Neural cell (in vitro differentiated cells): Measurements from ENCODE around the gene INA. TPM values are rescaled to one million over a fixed set of nuclear protein-coding genes. Genes with fewer than 3 reads are reported as not detected.

Source experiments
- H2AFZ ChIP-seq: fragments of 200-600, 300-800 bp; sonication (generic), shearing (Covaris generic); 2 replicates; pipeline ENCODE4 v1.6.0; 2014; ENCODE audit warnings: low read depth, mild to moderate bottlenecking, antibody characterized with exemption, low read length, moderate library complexity
- H3F3A ChIP-seq: fragments of 200-600 bp; shearing (Covaris generic); 2 replicates; pipeline ENCODE4 v1.6.1; 2016; ENCODE audit warnings: mild to moderate bottlenecking, moderate library complexity, mixed read lengths, antibody characterized with exemption, low read length; ENCODE audit not compliant: insufficient read depth, poor library complexity, severe bottlenecking
- H3K27ac ChIP-seq: fragments of 200-600, 300-800 bp; sonication (generic), shearing (Covaris generic); 2 replicates; pipeline ENCODE4 v1.5.1; 2014; ENCODE audit warnings: mild to moderate bottlenecking, low read length, moderate library complexity
- H3K27me3 ChIP-seq: fragments of 300-800, 200-600 bp; sonication (generic), shearing (Covaris generic); 2 replicates; pipeline ENCODE4 v1.6.0; 2014; ENCODE audit warnings: mild to moderate bottlenecking, low read depth, low read length, moderate library complexity; ENCODE audit not compliant: insufficient read depth
- H3K36me3 ChIP-seq: fragments of 300-800, 200-600 bp; sonication (generic), shearing (Covaris generic); 2 replicates; pipeline ENCODE4 v1.5.1; 2014; ENCODE audit warnings: mild to moderate bottlenecking, antibody characterized with exemption, low read length, moderate library complexity; ENCODE audit not compliant: insufficient read depth
- H3K4me2 ChIP-seq: fragments of 300-800, 200-600 bp; sonication (generic), shearing (Covaris generic); 2 replicates; pipeline ENCODE4 v1.6.0; 2014; ENCODE audit warnings: mild to moderate bottlenecking, low read length
- H3K4me3 ChIP-seq: fragments of 300-800, 200-600 bp; sonication (generic), shearing (Covaris generic); 2 replicates; pipeline ENCODE4 v1.5.1; 2014; ENCODE audit warnings: mild to moderate bottlenecking, low read length, moderate library complexity
- H3K79me2 ChIP-seq: fragments of 200-600 bp; shearing (Covaris generic); replicated peaks from 2 replicates; pipeline ENCODE4 v1.6.0; 2014; ENCODE audit warnings: mild to moderate bottlenecking, low read length, moderate library complexity; ENCODE audit not compliant: insufficient read depth
- H3K9ac ChIP-seq: fragments of 300-800, 200-600 bp; sonication (generic), shearing (Covaris generic); 2 replicates; pipeline ENCODE4 v1.6.1; 2016; ENCODE audit warnings: mild to moderate bottlenecking, low read length, mixed read lengths
- H3K9me2 ChIP-seq: fragments of 200-600 bp; shearing (Covaris generic); 2 replicates; pipeline ENCODE4 v1.6.1; 2016; ENCODE audit warnings: mild to moderate bottlenecking, low read length, mixed read lengths; ENCODE audit not compliant: insufficient read depth
- H3K9me3 ChIP-seq: fragments of 200-600, 300-800 bp; sonication (generic), shearing (Covaris generic); 2 replicates; pipeline ENCODE4 v1.6.1; 2016; ENCODE audit warnings: mild to moderate bottlenecking, mixed run types, low read length, moderate library complexity, mixed read lengths
- H4K20me1 ChIP-seq: fragments of 200-600 bp; shearing (Covaris generic); 2 replicates; pipeline ENCODE4 v1.6.1; 2016; ENCODE audit warnings: mild to moderate bottlenecking, mixed run types; ENCODE audit not compliant: insufficient read depth
- EP300 ChIP-seq: fragments of 450-650 bp; conservative IDR thresholded peaks from 2 replicates; pipeline ENCODE4 v1.6.1; 2014; ENCODE audit warnings: antibody characterized with exemption, mild to moderate bottlenecking, moderate library complexity; ENCODE audit not compliant: poor library complexity, severe bottlenecking
- EZH2 ChIP-seq: fragments of 200-600, 300-800 bp; shearing (Covaris generic), sonication (generic); IDR thresholded peaks from 2 replicates; pipeline ENCODE4 v1.6.1; 2014; ENCODE audit warnings: antibody characterized with exemption, low read length, borderline replicate concordance, mild to moderate bottlenecking; ENCODE audit not compliant: insufficient read depth, poor library complexity, severe bottlenecking
- MXI1 ChIP-seq: fragments of 450-650 bp; conservative IDR thresholded peaks from 2 replicates; pipeline ENCODE4 v1.6.1; 2014; ENCODE audit warnings: antibody characterized with exemption, mild to moderate bottlenecking; ENCODE audit not compliant: poor library complexity, severe bottlenecking
- POLR2AphosphoS5 ChIP-seq: IDR thresholded peaks from 2 replicates; pipeline ENCODE4 v1.6.1; 2012
- RAD21 ChIP-seq: fragments of 450-650 bp; conservative IDR thresholded peaks from 2 replicates; pipeline ENCODE4 v1.6.1; 2014; ENCODE audit warnings: antibody characterized with exemption, mild to moderate bottlenecking, moderate library complexity
- REST ChIP-seq: IDR thresholded peaks from 2 replicates; pipeline ENCODE4 v1.6.1; 2012; ENCODE audit warnings: borderline replicate concordance
- SMC3 ChIP-seq: fragments of 450-650 bp; conservative IDR thresholded peaks from 2 replicates; pipeline ENCODE4 v1.6.1; 2014; ENCODE audit warnings: antibody characterized with exemption, mild to moderate bottlenecking, moderate library complexity; ENCODE audit not compliant: poor library complexity
- TAF1 ChIP-seq: IDR thresholded peaks from 2 replicates; pipeline ENCODE4 v1.6.1; 2012; ENCODE audit warnings: low read depth
- polyA plus RNA-seq: library from polyadenylated mRNA; depleted of rRNA; stranded (reverse); fragments of >200 nt; gene quantifications from 2 replicates; pipeline ENCODE4 v1.2.3, GENCODE V29; 2014

INA gene
- polyA plus RNA-seq, 1 donor from 2014 or later, result 349 TPM

GRCh38 chr10:103278862-103279298 is 1.9 kb downstream of the INA start:
- peak overlapping the region; percentile 97 for H3K4me3 ChIP-seq
- peak overlapping the region; percentile 97 for H3K9ac ChIP-seq
- H3K36me3 ChIP-seq, result no peaks in the 10 kb centered on the region
- peaks cover 10% of the 10 kb centered on the region for H4K20me1 ChIP-seq
- no peaks in the 10 kb centered on the region for H3F3A ChIP-seq
- peaks cover 75% of the 10 kb centered on the region for H3K79me2 ChIP-seq
- H3K9me2 ChIP-seq, result no peaks in the 10 kb centered on the region
- H3K27me3 ChIP-seq, result peaks cover 10% of the 10 kb centered on the region
- H3K4me2 ChIP-seq, result peak overlapping the region; percentile 94
- H3K27ac ChIP-seq, result peak overlapping the region; percentile 92
- no peaks in the 10 kb centered on the region for H3K9me3 ChIP-seq
- no peak overlapping the region for H2AFZ ChIP-seq
- TF ChIP-seq POLR2AphosphoS5 (peak; percentile 38), MXI1 (peak; percentile 33), RAD21 (no peak), REST (peak; percentile 91)

GRCh38 chr10:103280031-103280430 is 3.1 kb downstream of the INA start:
- peak overlapping the region; percentile 92 for H3K27ac ChIP-seq
- H3K4me2 ChIP-seq, result peak overlapping the region; percentile 94
- no peak overlapping the region for H2AFZ ChIP-seq
- H3K36me3 ChIP-seq, result no peaks in the 10 kb centered on the region
- no peaks in the 10 kb centered on the region for H3K9me2 ChIP-seq
- H3K27me3 ChIP-seq, result peaks cover 9% of the 10 kb centered on the region
- no peaks in the 10 kb centered on the region for H3F3A ChIP-seq
- H3K4me3 ChIP-seq, result peak overlapping the region; percentile 97
- TF ChIP-seq EZH2, result no peak
- TF ChIP-seq REST, result peak; percentile 15
- no peak for TF ChIP-seq TAF1
- peaks cover 84% of the 10 kb centered on the region for H3K79me2 ChIP-seq
- H4K20me1 ChIP-seq, result peaks cover 10% of the 10 kb centered on the region
- H3K9ac ChIP-seq, result peak overlapping the region; percentile 97
- no peaks in the 10 kb centered on the region for H3K9me3 ChIP-seq

GRCh38 chr10:103280506-103280905 is 3.6 kb downstream of the INA start:
- Histone ChIP-seq H3K4me3 (peak overlapping the region; percentile 97), H3K27ac (peak overlapping the region; percentile 92), H3K9me2 (no peaks in the 10 kb centered on the region)

More at GRCh38 chr10:103280506-103280905, 3.6 kb downstream of the INA start:
- peak overlapping the region; percentile 94 for H3K4me2 ChIP-seq
- H2AFZ ChIP-seq, result no peak overlapping the region
- H3K36me3 ChIP-seq, result no peaks in the 10 kb centered on the region
- peak overlapping the region; percentile 97 for H3K9ac ChIP-seq
- no peaks in the 10 kb centered on the region for H3F3A ChIP-seq
- H3K79me2 ChIP-seq, result peaks cover 81% of the 10 kb centered on the region
- H3K9me3 ChIP-seq, result no peaks in the 10 kb centered on the region
- H3K27me3 ChIP-seq, result peaks cover 4% of the 10 kb centered on the region
- TF ChIP-seq MXI1 (no peak), SMC3 (no peak), EP300 (no peak), POLR2AphosphoS5 (no peak), RAD21 (no peak), EZH2 (no peak), REST (no peak), TAF1 (no peak)
- H4K20me1 ChIP-seq, result peaks cover 10% of the 10 kb centered on the region
